Esophagus muscularis mucosa (tissue), 4 donors: ENCODE results near the gene DOCK2. TPM values are rescaled to one million over a fixed set of nuclear protein-coding genes. Genes with fewer than 3 reads are reported as not detected.

Experiments
- DNase-seq: peaks from one replicate; pipeline ENCODE4 v3.0.0-alpha.2; 2017; ENCODE audit errors: extremely low spot score
- H3K27ac ChIP-seq, 4 donors: fragments of 200-600 bp; sonication (generic); replicated peaks in 1 of 4; 1 replicate in 3 of 4; 2 replicates in 1 of 4; pipeline ENCODE4 v1.5.1; 2016 to 2019; ENCODE audit warnings: mild to moderate bottlenecking in 1 of 4
- H3K27me3 ChIP-seq, 4 donors: fragments of 200-600 bp; sonication (generic); one replicate each; pipeline versions ENCODE4 v1.5.1 to v1.6.0; 2016 to 2019
- H3K36me3 ChIP-seq, 4 donors: fragments of 200-600 bp; sonication (generic); one replicate each; pipeline ENCODE4 v1.5.1; 2016 to 2019
- H3K4me1 ChIP-seq, 4 donors: fragments of 200-600 bp; sonication (generic); one replicate each; pipeline ENCODE4 v1.5.1; 2016 to 2019
- H3K4me3 ChIP-seq, 4 donors: fragments of 200-600 bp; sonication (generic); 1 replicate in 2 of 4; 2 replicates in 2 of 4; pipeline ENCODE4 v1.5.1; 2016 to 2019; ENCODE audit warnings: mild to moderate bottlenecking in 4 of 4, moderate library complexity in 1 of 4
- H3K9me3 ChIP-seq, 4 donors: fragments of 200-600 bp; sonication (generic); 1 replicate in 3 of 4; 2 replicates in 1 of 4; pipeline ENCODE4 v1.5.1; 2016 to 2019
- CTCF ChIP-seq, 3 experiments: fragments of 200-600 bp in 2 of 3; fragments of 450-650 bp in 1 of 3; sonication (generic) in 2 of 3; IDR thresholded peaks; one replicate each; pipeline ENCODE4 v1.5.1; 2017 to 2019; ENCODE audit warnings: antibody characterized with exemption in 3 of 3, mild to moderate bottlenecking in 2 of 3, moderate library complexity in 1 of 3
- EP300 ChIP-seq: sonication (generic); formaldehyde crosslinking; IDR thresholded peaks from one replicate; pipeline ENCODE4 v1.6.1; 2017; ENCODE audit warnings: antibody characterized with exemption
- POLR2A ChIP-seq: fragments of 450-650 bp; IDR thresholded peaks from one replicate; pipeline ENCODE4 v1.6.1; 2017; ENCODE audit warnings: antibody characterized with exemption, moderate library complexity, mild to moderate bottlenecking, low read depth
- POLR2AphosphoS5 ChIP-seq, 2 donors: sonication (generic); formaldehyde crosslinking; IDR thresholded peaks; one replicate each; pipeline ENCODE4 v1.6.1; 2017; ENCODE audit warnings: antibody characterized with exemption in 2 of 2
- WGBS: methylation state at CpG from one replicate; pipeline ENCODE4 v1.1.5; 2018; 5-methylcytosine and 5-hydroxymethylcytosine counted together
- intact Hi-C: fragments of 100-400 bp; cut with DNase I; formaldehyde crosslinking; loops from one replicate; pipeline ENCODE4 v1.15.1; 2023
- total RNA-seq, 4 donors: library from RNA; depleted of rRNA; stranded (reverse); fragments of >200 nt; gene quantifications; one replicate each; pipeline versions ENCODE4 v1.1.0 to v1.2.1, GENCODE V29; 2016

DOCK2 gene
- total RNA-seq, 4 donors from 2014 or later = 9.2 to 18.3 (median 13.7) TPM

- Histone ChIP-seq H3K4me1 (no peaks in the 10 kb centered on the region), H3K36me3 (no peaks in the 10 kb centered on the region), H3K27ac (no peak overlapping the region), H3K27me3 (peaks cover 0 to 15% (median 0%) of the 10 kb centered on the region in 4 donors), H3K4me3 (no peak overlapping the region), H3K9me3 (no peaks in the 10 kb centered on the region)
- no peak for TF ChIP-seq EP300
- TF ChIP-seq CTCF (IDR thresholded peaks at IDR 0.05) = no peak
- TF ChIP-seq POLR2A = no peak
- TF ChIP-seq POLR2AphosphoS5 (IDR thresholded peaks at IDR 0.05) = no peak
- intact Hi-C loops = no loop called here
- no peak for DNase-seq
- WGBS = 60% methylated on average over 1 of the region's 1 CpG
These were observed 352.3 kb downstream of the DOCK2 start for GRCh38 chr5:169989365-169989764.

- intact Hi-C loops = no loop called here
These were observed 354.2 kb downstream of the DOCK2 start for GRCh38 chr5:169991115-169991869.

GRCh38 chr5:169992789-169993484, 355.9 kb downstream of the DOCK2 start:
- DNase-seq = no peak
- WGBS = 82% methylated on average over 2 of the region's 2 CpGs
- Histone ChIP-seq H3K27ac (no peak overlapping the region), H3K9me3 (no peaks in the 10 kb centered on the region), H3K4me3 (no peak overlapping the region), H3K36me3 (no peaks in the 10 kb centered on the region), H3K4me1 (no peaks in the 10 kb centered on the region), H3K27me3 (peaks cover 0 to 4% (median 0%) of the 10 kb centered on the region in 4 donors)
- intact Hi-C loops = no loop called here
- TF ChIP-seq EP300 (no peak), POLR2AphosphoS5 (IDR thresholded peaks at IDR 0.05) (no peak), POLR2A (no peak), CTCF (IDR thresholded peaks at IDR 0.05) (no peak)

More at GRCh38 chr5:169991115-169991869, 354.2 kb downstream of the DOCK2 start:
- H3K4me1 ChIP-seq = no peaks in the 10 kb centered on the region
- DNase-seq = no peak
- no peak overlapping the region for H3K27ac ChIP-seq
- WGBS = 97% methylated on average over 7 of the region's 8 CpGs
- H3K4me3 ChIP-seq = no peak overlapping the region
- H3K9me3 ChIP-seq = no peaks in the 10 kb centered on the region
- H3K36me3 ChIP-seq = no peaks in the 10 kb centered on the region
- H3K27me3 ChIP-seq = peaks cover 0 to 7% (median 0%) of the 10 kb centered on the region in 4 donors
- no peak for TF ChIP-seq POLR2A
- no peak for TF ChIP-seq EP300
- no peak for TF ChIP-seq POLR2AphosphoS5 (IDR thresholded peaks at IDR 0.05)
- TF ChIP-seq CTCF (IDR thresholded peaks at IDR 0.05) = no peak

- intact Hi-C loops = no loop called here
- 35% methylated on average over 2 of the region's 2 CpGs for WGBS
- H3K36me3 ChIP-seq = no peaks in the 10 kb centered on the region
These were observed 356.4 kb downstream of the DOCK2 start for GRCh38 chr5:169993485-169993790.

More at GRCh38 chr5:169993485-169993790, 356.4 kb downstream of the DOCK2 start:
- no peak for DNase-seq
- no peak overlapping the region for H3K4me3 ChIP-seq
- H3K9me3 ChIP-seq = no peaks in the 10 kb centered on the region
- TF ChIP-seq POLR2AphosphoS5 (IDR thresholded peaks at IDR 0.05) = no peak
- TF ChIP-seq POLR2A = no peak
- no peak for TF ChIP-seq CTCF (IDR thresholded peaks at IDR 0.05)
- TF ChIP-seq EP300 = no peak
- peaks cover 0 to 2% (median 0%) of the 10 kb centered on the region in 4 donors for H3K27me3 ChIP-seq
- H3K4me1 ChIP-seq = no peaks in the 10 kb centered on the region
- no peak overlapping the region for H3K27ac ChIP-seq
